Activated CD8-positive, alpha-beta memory T cell treated with anti-CD3 and anti-CD28 coated beads, Interleukin-2, amount 50 U/mL, for 4 hours (primary cell): ENCODE results near the gene TES.

Source experiments
- DNase-seq: peaks from one replicate; pipeline ENCODE4 v3.0.0-alpha.2; 2020

The TES gene

GRCh38 chr7:116195451-116195850 is 14.9 kb upstream of the TES start:
- no peak for DNase-seq

- DNase-seq = no peak
Measured at GRCh38 chr7:116196947-116197346, 13.4 kb upstream of the TES start.

- no peak for DNase-seq
Measured at GRCh38 chr7:116197360-116197759, 13.0 kb upstream of the TES start.

- DNase-seq = no peak
Measured at GRCh38 chr7:116198748-116199410, 11.5 kb upstream of the TES start.

- DNase-seq = no peak
Measured at GRCh38 chr7:116200963-116201362, 9.4 kb upstream of the TES start.

GRCh38 chr7:116206141-116206540 is 4.2 kb upstream of the TES start:
- DNase-seq = no peak

- no peak for DNase-seq
Measured at GRCh38 chr7:116208919-116209318, 1.4 kb upstream of the TES start.

- no peak for DNase-seq
Measured at GRCh38 chr7:116209561-116210070, 723 bp upstream of the TES start.

- peak; percentile 72 for DNase-seq
Measured at GRCh38 chr7:116211006-116211912, 920 bp downstream of the TES start.

GRCh38 chr7:116211913-116212596 is 1.7 kb downstream of the TES start:
- no peak for DNase-seq

GRCh38 chr7:116212869-116213268 is 2.5 kb downstream of the TES start:
- DNase-seq = no peak

- DNase-seq = no peak
Measured at GRCh38 chr7:116213361-116214130, 3.2 kb downstream of the TES start.

- DNase-seq = no peak
Measured at GRCh38 chr7:116214921-116215320, 4.6 kb downstream of the TES start.

GRCh38 chr7:116215551-116215950 is 5.2 kb downstream of the TES start:
- no peak for DNase-seq

- DNase-seq = no peak
Measured at GRCh38 chr7:116216956-116217571, 6.7 kb downstream of the TES start.

GRCh38 chr7:116218051-116218645 is 7.8 kb downstream of the TES start:
- DNase-seq = no peak

GRCh38 chr7:116218747-116219146 is 8.4 kb downstream of the TES start:
- no peak for DNase-seq

GRCh38 chr7:116219288-116219687 is 8.9 kb downstream of the TES start:
- DNase-seq = no peak

- no peak for DNase-seq
Measured at GRCh38 chr7:116219834-116220233, 9.5 kb downstream of the TES start.

GRCh38 chr7:116222501-116222900 is 12.2 kb downstream of the TES start:
- DNase-seq = no peak

GRCh38 chr7:116223588-116223987 is 13.2 kb downstream of the TES start:
- DNase-seq = no peak
